GM23338 (cell line): ENCODE data around the gene FAM20C. TPM values are rescaled to one million over a fixed set of nuclear protein-coding genes. Genes with fewer than 3 reads are reported as not detected.

Source experiments
- ATAC-seq: fragments of 200-7000 bp; cut with Tn5 transposase; 3 replicates; pipeline ENCODE4 v1.9.1; 2020
- DNase-seq: peaks from one replicate; pipeline ENCODE4 v3.0.0-alpha.2; 2015; ENCODE audit warnings: low spot score
- H2AFZ ChIP-seq: fragments of 200-600 bp; sonication (generic); 2 replicates; pipeline ENCODE4 v1.8.0; 2016; ENCODE audit warnings: antibody characterized with exemption, mild to moderate bottlenecking, moderate library complexity
- H3F3A ChIP-seq: fragments of 200-600 bp; sonication (generic); replicated peaks from 2 replicates; pipeline ENCODE4 v1.8.0; 2017; ENCODE audit warnings: antibody characterized with exemption, mixed run types, low read depth
- H3K27ac ChIP-seq: fragments of 200-600 bp; sonication (generic); 2 replicates; pipeline ENCODE4 v1.6.1; 2016; ENCODE audit warnings: low read depth
- H3K27me3 ChIP-seq: fragments of 200-600 bp; sonication (generic); 2 replicates; pipeline ENCODE4 v1.8.0; 2016; ENCODE audit warnings: mild to moderate bottlenecking, mixed run types, moderate library complexity; ENCODE audit not compliant: insufficient read depth
- H3K36me3 ChIP-seq: fragments of 200-600 bp; sonication (generic); 2 replicates; pipeline ENCODE4 v1.8.0; 2016; ENCODE audit warnings: mild to moderate bottlenecking; ENCODE audit not compliant: insufficient read depth
- H3K4me1 ChIP-seq: fragments of 200-600 bp; sonication (generic); 2 replicates; pipeline ENCODE4 v1.8.0; 2016; ENCODE audit warnings: mild to moderate bottlenecking, moderate library complexity; ENCODE audit not compliant: insufficient read depth
- H3K4me2 ChIP-seq: fragments of 200-600 bp; sonication (generic); 2 replicates; pipeline ENCODE4 v1.7.1; 2017; ENCODE audit warnings: mixed run types
- H3K4me3 ChIP-seq: fragments of 200-600 bp; sonication (generic); 2 replicates; pipeline ENCODE4 v1.6.1; 2016; ENCODE audit warnings: mixed run types
- H3K79me2 ChIP-seq: fragments of 200-600 bp; sonication (generic); replicated peaks from 2 replicates; pipeline ENCODE4 v1.8.0; 2017; ENCODE audit warnings: mild to moderate bottlenecking; ENCODE audit not compliant: insufficient read depth
- H3K9me2 ChIP-seq: fragments of 200-600 bp; sonication (generic); 2 replicates; pipeline ENCODE4 v1.8.0; 2017; ENCODE audit not compliant: insufficient read depth
- H4K20me1 ChIP-seq: fragments of 200-600 bp; sonication (generic); replicated peaks from 2 replicates; pipeline ENCODE4 v1.8.0; 2017; ENCODE audit warnings: mild to moderate bottlenecking; ENCODE audit not compliant: insufficient read depth
- H3K27ac Mint-ChIP-seq: 2 replicates; pipeline ENCODE4 v1.8.0; 2020; ENCODE audit warnings: inconsistent platforms, mild to moderate bottlenecking, moderate library complexity, mixed read lengths
- H3K27me3 Mint-ChIP-seq: 3 replicates; pipeline ENCODE4 v1.8.0; 2022; ENCODE audit warnings: low read depth, mild to moderate bottlenecking, moderate library complexity, mixed read lengths, inconsistent platforms; ENCODE audit not compliant: insufficient read depth, poor library complexity
- H3K36me3 Mint-ChIP-seq: 3 replicates; pipeline ENCODE4 v1.8.0; 2021; ENCODE audit warnings: low read depth, mild to moderate bottlenecking, inconsistent platforms, moderate library complexity, mixed read lengths
- H3K4me1 Mint-ChIP-seq: 3 replicates; pipeline ENCODE4 v1.8.0; 2020; ENCODE audit warnings: mild to moderate bottlenecking, inconsistent platforms, mixed read lengths
- H3K4me3 Mint-ChIP-seq: 3 replicates; pipeline ENCODE4 v1.8.0; 2021; ENCODE audit warnings: moderate library complexity, mild to moderate bottlenecking, inconsistent platforms, mixed read lengths
- H3K9me3 Mint-ChIP-seq: 3 replicates; pipeline ENCODE4 v1.8.0; 2020; ENCODE audit warnings: moderate library complexity, mild to moderate bottlenecking, inconsistent platforms, mixed read lengths
- EZH2phosphoT487 ChIP-seq: fragments of 200-600 bp; sonication (generic); IDR thresholded peaks from one replicate; pipeline ENCODE4 v1.8.1; 2018; ENCODE audit warnings: antibody characterized with exemption; ENCODE audit not compliant: unreplicated experiment
- JUNB ChIP-seq: IDR thresholded peaks from one replicate; pipeline ENCODE4 v1.6.1; 2016; ENCODE audit warnings: antibody characterized with exemption; ENCODE audit not compliant: unreplicated experiment
- ZNF114 ChIP-seq: fragments of 250-450 bp; sonication (Bioruptor Pico); IDR thresholded peaks from 2 replicates; pipeline ENCODE4 v1.5.0; 2020; ENCODE audit warnings: mild to moderate bottlenecking, moderate library complexity
- polyA plus RNA-seq: library from polyadenylated mRNA; unstranded; fragments of >200 nt; fragmentation: Nextera tagmentation; extraction: Ambion mirVana; gene quantifications from 2 replicates; pipeline ENCODE4 v1.2.1, GENCODE V29; 2016
- total RNA-seq: library from RNA; depleted of rRNA; stranded (reverse); fragments of >200 nt; shearing (Covaris generic); gene quantifications from 2 replicates; pipeline ENCODE4 v1.2.3, GENCODE V29; 2014
- TF ChIP-seq, protein P1 (sequence below): fragments of 250-450 bp; sonication (Bioruptor Pico); IDR thresholded peaks from 2 replicates; pipeline ENCODE4 v1.5.0; 2020; ENCODE audit warnings: mild to moderate bottlenecking, moderate library complexity
- TF ChIP-seq, protein P2 (sequence below): IDR thresholded peaks from 2 replicates; pipeline ENCODE4 v1.6.1; 2016; ENCODE audit warnings: antibody characterized with exemption
- TF ChIP-seq, protein P3 (sequence below), 2 experiments: fragments of 200-600 bp in 1 of 2; sonication (generic) in 1 of 2; conservative IDR thresholded peaks; 2 replicates each; pipeline versions ENCODE4 v1.5.1 to v1.6.1; 2016 to 2017; ENCODE audit warnings: antibody characterized with exemption in 2 of 2, low read depth in 2 of 2, mild to moderate bottlenecking in 2 of 2, moderate library complexity in 1 of 2

The FAM20C gene
- total and polyA plus RNA-seq, 2 experiments from 2014 or later: 7.6 to 24.8 TPM

DNA sequence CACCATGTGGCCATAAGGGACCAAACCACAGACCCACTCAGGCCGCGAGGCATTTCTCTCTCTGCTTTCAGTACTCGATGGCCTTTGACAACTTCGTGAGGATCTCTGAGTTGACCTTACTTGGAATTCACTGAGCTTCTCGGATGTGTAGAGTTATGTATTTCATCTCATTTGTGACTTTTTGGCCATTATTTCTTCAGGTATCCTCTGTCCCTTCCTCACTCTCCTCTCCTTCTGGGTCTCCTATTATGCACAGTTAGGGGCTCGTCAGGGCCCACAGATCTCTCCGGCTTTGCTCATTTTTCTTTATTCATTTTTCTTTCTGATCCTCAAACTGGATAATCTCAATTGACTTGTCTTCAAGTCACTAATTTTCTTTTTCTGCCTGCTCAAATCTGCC lies 81.0 kb downstream of the FAM20C start:
- Histone ChIP-seq H3K27ac (no peak overlapping the region), H3K79me2 (no peaks in the 10 kb centered on the region), H3K36me3 (peaks cover 4% of the 10 kb centered on the region; the same call in 1 of the 2 replicates), H2AFZ (no peak overlapping the region), H4K20me1 (no peaks in the 10 kb centered on the region), H3K9me2 (no peaks in the 10 kb centered on the region), H3K4me1 (no peaks in the 10 kb centered on the region), H3K27me3 (no peaks in the 10 kb centered on the region), H3K4me2 (no peak overlapping the region), H3K4me3 (no peak overlapping the region), H3F3A (no peaks in the 10 kb centered on the region)
- H3K27ac Mint-ChIP-seq: no peak overlapping the region
- peaks cover 91% of the 10 kb centered on the region for H3K9me3 Mint-ChIP-seq
- no peak overlapping the region; the same call in 2 of the 3 replicates for H3K4me3 Mint-ChIP-seq
- H3K27me3 Mint-ChIP-seq: peaks cover 9% of the 10 kb centered on the region
- ATAC-seq (no peak), DNase-seq (no peak)
- H3K36me3 Mint-ChIP-seq: peaks cover 45% of the 10 kb centered on the region
- TF ChIP-seq, protein P1, sequence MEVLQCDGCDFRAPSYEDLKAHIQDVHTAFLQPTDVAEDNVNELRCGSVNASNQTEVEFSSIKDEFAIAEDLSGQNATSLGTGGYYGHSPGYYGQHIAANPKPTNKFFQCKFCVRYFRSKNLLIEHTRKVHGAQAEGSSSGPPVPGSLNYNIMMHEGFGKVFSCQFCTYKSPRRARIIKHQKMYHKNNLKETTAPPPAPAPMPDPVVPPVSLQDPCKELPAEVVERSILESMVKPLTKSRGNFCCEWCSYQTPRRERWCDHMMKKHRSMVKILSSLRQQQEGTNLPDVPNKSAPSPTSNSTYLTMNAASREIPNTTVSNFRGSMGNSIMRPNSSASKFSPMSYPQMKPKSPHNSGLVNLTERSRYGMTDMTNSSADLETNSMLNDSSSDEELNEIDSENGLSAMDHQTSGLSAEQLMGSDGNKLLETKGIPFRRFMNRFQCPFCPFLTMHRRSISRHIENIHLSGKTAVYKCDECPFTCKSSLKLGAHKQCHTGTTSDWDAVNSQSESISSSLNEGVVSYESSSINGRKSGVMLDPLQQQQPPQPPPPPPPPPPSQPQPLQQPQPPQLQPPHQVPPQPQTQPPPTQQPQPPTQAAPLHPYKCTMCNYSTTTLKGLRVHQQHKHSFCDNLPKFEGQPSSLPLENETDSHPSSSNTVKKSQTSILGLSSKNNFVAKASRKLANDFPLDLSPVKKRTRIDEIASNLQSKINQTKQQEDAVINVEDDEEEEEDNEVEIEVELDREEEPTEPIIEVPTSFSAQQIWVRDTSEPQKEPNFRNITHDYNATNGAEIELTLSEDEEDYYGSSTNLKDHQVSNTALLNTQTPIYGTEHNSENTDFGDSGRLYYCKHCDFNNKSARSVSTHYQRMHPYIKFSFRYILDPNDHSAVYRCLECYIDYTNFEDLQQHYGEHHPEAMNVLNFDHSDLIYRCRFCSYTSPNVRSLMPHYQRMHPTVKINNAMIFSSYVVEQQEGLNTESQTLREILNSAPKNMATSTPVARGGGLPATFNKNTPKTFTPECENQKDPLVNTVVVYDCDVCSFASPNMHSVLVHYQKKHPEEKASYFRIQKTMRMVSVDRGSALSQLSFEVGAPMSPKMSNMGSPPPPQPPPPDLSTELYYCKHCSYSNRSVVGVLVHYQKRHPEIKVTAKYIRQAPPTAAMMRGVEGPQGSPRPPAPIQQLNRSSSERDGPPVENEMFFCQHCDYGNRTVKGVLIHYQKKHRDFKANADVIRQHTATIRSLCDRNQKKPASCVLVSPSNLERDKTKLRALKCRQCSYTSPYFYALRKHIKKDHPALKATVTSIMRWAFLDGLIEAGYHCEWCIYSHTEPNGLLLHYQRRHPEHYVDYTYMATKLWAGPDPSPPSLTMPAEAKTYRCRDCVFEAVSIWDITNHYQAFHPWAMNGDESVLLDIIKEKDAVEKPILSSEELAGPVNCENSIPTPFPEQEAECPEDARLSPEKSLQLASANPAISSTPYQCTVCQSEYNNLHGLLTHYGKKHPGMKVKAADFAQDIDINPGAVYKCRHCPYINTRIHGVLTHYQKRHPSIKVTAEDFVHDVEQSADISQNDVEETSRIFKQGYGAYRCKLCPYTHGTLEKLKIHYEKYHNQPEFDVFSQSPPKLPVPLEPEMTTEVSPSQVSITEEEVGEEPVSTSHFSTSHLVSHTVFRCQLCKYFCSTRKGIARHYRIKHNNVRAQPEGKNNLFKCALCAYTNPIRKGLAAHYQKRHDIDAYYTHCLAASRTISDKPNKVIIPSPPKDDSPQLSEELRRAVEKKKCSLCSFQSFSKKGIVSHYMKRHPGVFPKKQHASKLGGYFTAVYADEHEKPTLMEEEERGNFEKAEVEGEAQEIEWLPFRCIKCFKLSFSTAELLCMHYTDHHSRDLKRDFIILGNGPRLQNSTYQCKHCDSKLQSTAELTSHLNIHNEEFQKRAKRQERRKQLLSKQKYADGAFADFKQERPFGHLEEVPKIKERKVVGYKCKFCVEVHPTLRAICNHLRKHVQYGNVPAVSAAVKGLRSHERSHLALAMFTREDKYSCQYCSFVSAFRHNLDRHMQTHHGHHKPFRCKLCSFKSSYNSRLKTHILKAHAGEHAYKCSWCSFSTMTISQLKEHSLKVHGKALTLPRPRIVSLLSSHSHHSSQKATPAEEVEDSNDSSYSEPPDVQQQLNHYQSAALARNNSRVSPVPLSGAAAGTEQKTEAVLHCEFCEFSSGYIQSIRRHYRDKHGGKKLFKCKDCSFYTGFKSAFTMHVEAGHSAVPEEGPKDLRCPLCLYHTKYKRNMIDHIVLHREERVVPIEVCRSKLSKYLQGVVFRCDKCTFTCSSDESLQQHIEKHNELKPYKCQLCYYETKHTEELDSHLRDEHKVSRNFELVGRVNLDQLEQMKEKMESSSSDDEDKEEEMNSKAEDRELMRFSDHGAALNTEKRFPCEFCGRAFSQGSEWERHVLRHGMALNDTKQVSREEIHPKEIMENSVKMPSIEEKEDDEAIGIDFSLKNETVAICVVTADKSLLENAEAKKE (CRISPR knock-in tag): no peak
- TF ChIP-seq JUNB (no peak), EZH2phosphoT487 (no peak)
- TF ChIP-seq, protein P2, sequence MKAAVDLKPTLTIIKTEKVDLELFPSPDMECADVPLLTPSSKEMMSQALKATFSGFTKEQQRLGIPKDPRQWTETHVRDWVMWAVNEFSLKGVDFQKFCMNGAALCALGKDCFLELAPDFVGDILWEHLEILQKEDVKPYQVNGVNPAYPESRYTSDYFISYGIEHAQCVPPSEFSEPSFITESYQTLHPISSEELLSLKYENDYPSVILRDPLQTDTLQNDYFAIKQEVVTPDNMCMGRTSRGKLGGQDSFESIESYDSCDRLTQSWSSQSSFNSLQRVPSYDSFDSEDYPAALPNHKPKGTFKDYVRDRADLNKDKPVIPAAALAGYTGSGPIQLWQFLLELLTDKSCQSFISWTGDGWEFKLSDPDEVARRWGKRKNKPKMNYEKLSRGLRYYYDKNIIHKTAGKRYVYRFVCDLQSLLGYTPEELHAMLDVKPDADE: no peak
- H3K4me1 Mint-ChIP-seq: no peaks in the 10 kb centered on the region; the same call in 2 of the 3 replicates

DNA sequence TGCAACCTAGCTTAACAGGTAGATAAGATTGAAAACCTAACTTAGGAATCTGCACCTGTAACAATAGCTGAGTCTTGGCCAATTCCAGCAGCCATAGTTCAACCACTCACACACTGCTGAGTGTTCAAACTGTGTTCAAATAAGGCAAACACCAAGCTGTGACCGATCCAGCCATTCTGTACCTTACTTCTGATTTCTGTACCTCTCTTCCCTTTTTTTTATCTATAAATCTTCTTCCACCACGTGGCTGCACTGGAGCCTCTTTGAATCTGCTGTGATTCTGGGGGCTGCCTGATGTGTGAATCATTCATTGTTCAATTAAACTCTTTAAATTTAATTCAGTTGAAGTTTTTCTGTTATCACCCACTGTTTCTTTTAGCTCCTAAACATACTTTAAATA lies 81.9 kb downstream of the FAM20C start:
- no peak overlapping the region for H3K4me3 ChIP-seq
- DNase-seq: no peak
- H2AFZ ChIP-seq: no peak overlapping the region
- H3K4me1 Mint-ChIP-seq: no peaks in the 10 kb centered on the region; the same call in 2 of the 3 replicates
- H3K36me3 Mint-ChIP-seq: peaks cover 43% of the 10 kb centered on the region
- no peak overlapping the region for H3K27ac ChIP-seq
- no peaks in the 10 kb centered on the region for H3K9me2 ChIP-seq
- H3K4me2 ChIP-seq: no peak overlapping the region
- H3K4me1 ChIP-seq: no peaks in the 10 kb centered on the region
- no peak overlapping the region for H3K4me3 Mint-ChIP-seq
- no peaks in the 10 kb centered on the region for H3K27me3 ChIP-seq
- H3K79me2 ChIP-seq: no peaks in the 10 kb centered on the region
- no peak for ATAC-seq
- H3K27ac Mint-ChIP-seq: no peak overlapping the region
- H3K36me3 ChIP-seq: peaks cover 4% of the 10 kb centered on the region; the same call in 1 of the 2 replicates
- peaks cover 84% of the 10 kb centered on the region for H3K9me3 Mint-ChIP-seq
- H4K20me1 ChIP-seq: no peaks in the 10 kb centered on the region
- H3F3A ChIP-seq: no peaks in the 10 kb centered on the region
- H3K27me3 Mint-ChIP-seq: peaks cover 9% of the 10 kb centered on the region
- no peak for TF ChIP-seq ZNF114 (CRISPR knock-in tag)
- TF ChIP-seq JUNB: no peak
- TF ChIP-seq, protein P3, sequence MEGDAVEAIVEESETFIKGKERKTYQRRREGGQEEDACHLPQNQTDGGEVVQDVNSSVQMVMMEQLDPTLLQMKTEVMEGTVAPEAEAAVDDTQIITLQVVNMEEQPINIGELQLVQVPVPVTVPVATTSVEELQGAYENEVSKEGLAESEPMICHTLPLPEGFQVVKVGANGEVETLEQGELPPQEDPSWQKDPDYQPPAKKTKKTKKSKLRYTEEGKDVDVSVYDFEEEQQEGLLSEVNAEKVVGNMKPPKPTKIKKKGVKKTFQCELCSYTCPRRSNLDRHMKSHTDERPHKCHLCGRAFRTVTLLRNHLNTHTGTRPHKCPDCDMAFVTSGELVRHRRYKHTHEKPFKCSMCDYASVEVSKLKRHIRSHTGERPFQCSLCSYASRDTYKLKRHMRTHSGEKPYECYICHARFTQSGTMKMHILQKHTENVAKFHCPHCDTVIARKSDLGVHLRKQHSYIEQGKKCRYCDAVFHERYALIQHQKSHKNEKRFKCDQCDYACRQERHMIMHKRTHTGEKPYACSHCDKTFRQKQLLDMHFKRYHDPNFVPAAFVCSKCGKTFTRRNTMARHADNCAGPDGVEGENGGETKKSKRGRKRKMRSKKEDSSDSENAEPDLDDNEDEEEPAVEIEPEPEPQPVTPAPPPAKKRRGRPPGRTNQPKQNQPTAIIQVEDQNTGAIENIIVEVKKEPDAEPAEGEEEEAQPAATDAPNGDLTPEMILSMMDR (conservative IDR thresholded peaks at IDR 0.05; ENCODE audit: low read depth in 2 of 2): no peak
- TF ChIP-seq, protein P2: no peak
